Psoas muscle (tissue), 8 donors: ENCODE data around the gene AVEN. TPM values are rescaled to one million over a fixed set of nuclear protein-coding genes. Genes with fewer than 3 reads are reported as not detected.

Source experiments
- ATAC-seq, 4 donors: fragments of 200-7000 bp; cut with Tn5 transposase; one replicate each; pipeline ENCODE4 v1.9.1; 2020; ENCODE audit warnings: moderate library complexity in 3 of 4, mild to moderate bottlenecking in 2 of 4
- DNase-seq, 2 donors: peaks; one replicate each; pipeline ENCODE4 v3.0.0-alpha.2; 2020
- H3K27ac ChIP-seq: fragments of 200-600 bp; one replicate; pipeline ENCODE4 v1.8.0; 2022
- H3K27me3 ChIP-seq, 3 donors: fragments of 200-600 bp in 1 of 3; one replicate each; pipeline versions ENCODE4 v1.6.1 to v1.8.0; 2013 to 2022; ENCODE audit warnings: low read length in 2 of 3, mild to moderate bottlenecking in 2 of 3, moderate library complexity in 1 of 3; ENCODE audit not compliant: insufficient read depth in 3 of 3
- H3K36me3 ChIP-seq, 2 donors: fragments of 200-600 bp in 1 of 2; one replicate each; pipeline versions ENCODE4 v1.6.1 to v1.8.0; 2013 to 2022; ENCODE audit warnings: low read depth in 1 of 2, mild to moderate bottlenecking in 1 of 2, moderate library complexity in 1 of 2; ENCODE audit not compliant: insufficient read depth in 1 of 2
- H3K4me1 ChIP-seq: fragments of 200-600 bp; one replicate; pipeline ENCODE4 v1.8.0; 2022
- H3K4me3 ChIP-seq: fragments of 200-600 bp; one replicate; pipeline ENCODE4 v1.8.0; 2022; ENCODE audit warnings: mild to moderate bottlenecking
- H3K9me3 ChIP-seq: fragments of 200-600 bp; one replicate; pipeline ENCODE4 v1.8.0; 2022
- WGBS, 3 donors: extraction: QIAGEN DNeasy Blood & Tissue Kit; methylation state at CpG; one replicate each; pipeline versions ENCODE4 v1.1.6 to v1.1.7; 2013; 5-methylcytosine and 5-hydroxymethylcytosine counted together
- intact Hi-C, 2 donors: fragments of 100-400 bp; cut with DNase I; formaldehyde crosslinking; loops; one replicate each; pipeline versions ENCODE4 v1.11.0 to v1.14.2; 2022
- polyA plus RNA-seq, 3 donors: library from polyadenylated mRNA; stranded (reverse); fragments of 200-250 nt; gene quantifications; one replicate each; pipeline ENCODE4 v1.2.3, GENCODE V29; 2013
- total RNA-seq, 4 donors: library from RNA; stranded (reverse); fragmentation: NEBNext Ultra II Directional in 2 of 4; extraction: Animal tissue kit (Norgen Biotek cat#: 25700) in 2 of 4; gene quantifications; one replicate each; pipeline versions ENCODE4 v1.2.1 to v1.2.4, GENCODE V29; 2021 to 2023
- TF ChIP-seq, protein P1 (sequence below): fragments of 200-600 bp; IDR thresholded peaks from one replicate; pipeline ENCODE4 v1.8.0; 2022; ENCODE audit warnings: antibody characterized with exemption
- donor health status: healthy with polysubstance abuse.
- donor health status: DM: no; HTN: no; CAD: no; lungs with moderate emphysema.
- donor health status: Bipolar disorder and iron deficiency.
- donor health status: healthy.
- donor health status: DM: yes; HTN: yes; CAD: no.
- donor health status: DM: no; HTN: no; CAD: no.
- donor health status: DM: no; HTN: no; CAD: no.
- donor health status: DM: yes; HTN: yes; CAD: no.

The AVEN gene
- total and polyA plus RNA-seq, 7 donors = 17.2 to 30.3 (median 22.3) TPM

DNA sequence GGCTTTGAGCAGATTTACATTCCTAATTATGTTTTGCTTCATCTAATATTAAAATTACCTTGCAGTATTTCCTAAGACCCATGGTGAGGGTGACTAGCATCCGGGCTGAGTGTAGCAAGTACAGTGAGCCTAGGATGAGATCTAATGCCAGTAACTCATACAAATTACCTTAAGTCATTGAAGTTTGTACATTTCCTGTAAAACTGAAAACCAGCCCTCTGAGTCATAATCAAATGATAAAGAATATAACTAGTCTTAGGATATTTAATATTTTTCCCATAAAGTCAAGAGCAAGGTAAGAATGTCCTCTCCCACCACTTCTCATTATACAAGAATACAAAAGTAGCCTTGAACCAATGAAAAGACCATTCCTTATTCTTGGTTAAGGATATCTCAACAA lies 125.5 kb downstream of the AVEN start:
- no peak for DNase-seq
- Histone ChIP-seq H3K4me1 (peaks cover 5% of the 10 kb centered on the region), H3K4me3 (no peak overlapping the region), H3K36me3 (no peaks in the 10 kb centered on the region), H3K27me3 (no peaks in the 10 kb centered on the region), H3K27ac (no peak overlapping the region), H3K9me3 (no peaks in the 10 kb centered on the region)
- ATAC-seq = no peak
- intact Hi-C loops = no loop called here
- TF ChIP-seq, protein P1, sequence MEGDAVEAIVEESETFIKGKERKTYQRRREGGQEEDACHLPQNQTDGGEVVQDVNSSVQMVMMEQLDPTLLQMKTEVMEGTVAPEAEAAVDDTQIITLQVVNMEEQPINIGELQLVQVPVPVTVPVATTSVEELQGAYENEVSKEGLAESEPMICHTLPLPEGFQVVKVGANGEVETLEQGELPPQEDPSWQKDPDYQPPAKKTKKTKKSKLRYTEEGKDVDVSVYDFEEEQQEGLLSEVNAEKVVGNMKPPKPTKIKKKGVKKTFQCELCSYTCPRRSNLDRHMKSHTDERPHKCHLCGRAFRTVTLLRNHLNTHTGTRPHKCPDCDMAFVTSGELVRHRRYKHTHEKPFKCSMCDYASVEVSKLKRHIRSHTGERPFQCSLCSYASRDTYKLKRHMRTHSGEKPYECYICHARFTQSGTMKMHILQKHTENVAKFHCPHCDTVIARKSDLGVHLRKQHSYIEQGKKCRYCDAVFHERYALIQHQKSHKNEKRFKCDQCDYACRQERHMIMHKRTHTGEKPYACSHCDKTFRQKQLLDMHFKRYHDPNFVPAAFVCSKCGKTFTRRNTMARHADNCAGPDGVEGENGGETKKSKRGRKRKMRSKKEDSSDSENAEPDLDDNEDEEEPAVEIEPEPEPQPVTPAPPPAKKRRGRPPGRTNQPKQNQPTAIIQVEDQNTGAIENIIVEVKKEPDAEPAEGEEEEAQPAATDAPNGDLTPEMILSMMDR = no peak
- WGBS, 3 donors = 84 to 90% (median 88%) methylated on average over 1 of the region's 1 CpG

DNA sequence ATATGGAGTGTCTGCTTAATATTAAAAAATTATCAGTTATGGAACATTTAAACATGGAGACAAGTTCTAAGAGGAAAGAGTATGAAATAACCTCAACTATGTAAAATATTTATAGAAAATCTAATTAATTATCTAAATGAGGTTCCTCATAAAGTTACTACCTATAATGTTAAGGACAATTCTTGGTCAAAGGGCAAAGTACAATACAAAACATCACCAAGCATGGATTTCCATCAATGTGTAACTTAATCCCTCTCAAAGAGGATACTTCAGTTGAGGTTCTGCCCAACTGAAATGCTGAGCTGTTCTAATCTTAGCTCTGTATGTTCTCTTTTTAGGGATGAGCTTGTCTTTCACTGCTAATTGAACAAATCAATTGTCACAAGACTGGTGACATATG lies 126.7 kb downstream of the AVEN start:
- intact Hi-C loops = no loop called here
- DNase-seq (no peak), ATAC-seq (no peak)
- Histone ChIP-seq H3K9me3 (no peaks in the 10 kb centered on the region), H3K27ac (no peak overlapping the region), H3K27me3 (no peaks in the 10 kb centered on the region), H3K36me3 (no peaks in the 10 kb centered on the region), H3K4me1 (peaks cover 5% of the 10 kb centered on the region), H3K4me3 (no peak overlapping the region)
- TF ChIP-seq, protein P1 = no peak

DNA sequence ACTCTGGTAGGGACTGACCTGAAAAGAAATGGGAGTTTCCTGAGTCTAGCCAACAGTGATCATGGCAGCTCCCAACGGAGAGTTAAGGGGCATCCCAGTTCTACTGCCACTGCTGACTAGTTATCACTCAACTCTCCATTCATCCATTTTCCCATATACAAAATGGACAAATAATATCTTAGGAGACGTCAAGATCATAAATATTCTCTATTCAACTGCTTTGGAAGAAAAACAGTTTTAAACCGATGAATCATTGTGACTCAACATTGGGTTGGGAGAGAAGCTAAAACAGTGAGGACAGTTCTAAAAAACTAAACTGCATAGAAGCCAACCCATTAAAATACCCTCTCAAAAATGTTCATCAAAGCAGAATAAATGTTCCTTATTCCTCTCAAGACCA lies 128.3 kb downstream of the AVEN start:
- intact Hi-C loops = no loop called here
- no peaks in the 10 kb centered on the region for H3K36me3 ChIP-seq
- H3K4me1 ChIP-seq = peaks cover 5% of the 10 kb centered on the region
- DNase-seq = no peak
- H3K27ac ChIP-seq = no peak overlapping the region
- H3K27me3 ChIP-seq = no peaks in the 10 kb centered on the region
- 93 to 98% (median 97%) methylated on average over 3 of the region's 3 CpGs for WGBS, 3 donors
- no peaks in the 10 kb centered on the region for H3K9me3 ChIP-seq
- no peak overlapping the region for H3K4me3 ChIP-seq
- no peak for ATAC-seq
- TF ChIP-seq, protein P1 = no peak

DNA sequence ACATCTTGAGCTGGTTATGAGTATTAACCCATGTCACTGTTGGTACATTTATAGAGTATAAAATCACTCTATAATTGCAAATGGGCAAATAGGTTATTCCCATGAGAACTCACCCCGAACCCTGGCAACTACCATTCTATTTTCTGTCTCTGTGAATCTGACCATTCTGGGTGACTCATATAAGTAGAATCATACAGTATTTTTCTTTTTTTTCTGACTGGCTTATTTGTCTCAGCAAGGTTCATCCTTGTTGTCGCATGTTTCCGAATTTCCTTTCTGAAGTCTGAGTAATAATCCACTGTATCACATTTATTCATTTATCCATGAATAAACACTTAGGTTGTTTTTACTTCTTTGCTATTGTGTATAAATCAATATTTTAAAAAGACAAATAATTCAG lies 130.6 kb downstream of the AVEN start:
- no peaks in the 10 kb centered on the region for H3K36me3 ChIP-seq
- H3K9me3 ChIP-seq = no peaks in the 10 kb centered on the region
- no peak overlapping the region for H3K27ac ChIP-seq
- no peaks in the 10 kb centered on the region for H3K27me3 ChIP-seq
- intact Hi-C loops = loop anchor here in 1 of 2 donors (10.0 kb wide), 1 partner anchor 64 kb away; no protein-coding TSS in a partner anchor
- ATAC-seq (no peak), DNase-seq (no peak)
- peaks cover 5% of the 10 kb centered on the region for H3K4me1 ChIP-seq
- TF ChIP-seq, protein P1 = no peak
- no peak overlapping the region for H3K4me3 ChIP-seq
- 83 to 96% (median 91%) methylated on average over 3 of the region's 3 CpGs for WGBS, 3 donors

DNA sequence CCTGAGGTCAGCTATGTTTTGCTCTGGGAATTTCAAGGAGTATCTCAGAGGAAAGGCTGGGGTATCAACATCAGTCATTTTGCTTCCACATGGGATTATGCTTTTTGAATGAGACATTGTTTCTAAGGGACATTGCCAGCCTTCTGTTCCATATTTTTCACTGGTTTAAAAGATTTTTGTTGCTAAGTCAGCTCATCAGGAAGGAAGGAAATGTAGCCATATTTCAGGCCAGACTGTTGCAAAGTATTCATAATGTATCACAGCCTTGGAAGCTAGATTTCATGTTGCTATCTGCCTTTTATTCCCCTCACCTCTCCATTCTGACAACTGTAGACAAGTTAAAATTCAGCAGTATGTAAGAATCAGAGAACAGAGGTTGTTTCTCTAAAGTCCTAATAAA lies 131.7 kb downstream of the AVEN start:
- H3K36me3 ChIP-seq = no peaks in the 10 kb centered on the region
- peaks cover 3% of the 10 kb centered on the region for H3K4me1 ChIP-seq
- intact Hi-C loops = loop anchor here in 1 of 2 donors (10.0 kb wide), 1 partner anchor 63 kb away; no protein-coding TSS in a partner anchor
- no peak overlapping the region for H3K4me3 ChIP-seq
- no peak overlapping the region for H3K27ac ChIP-seq
- H3K9me3 ChIP-seq = no peaks in the 10 kb centered on the region
- no peak for DNase-seq
- ATAC-seq = no peak
- TF ChIP-seq, protein P1 = no peak
- H3K27me3 ChIP-seq = no peaks in the 10 kb centered on the region
